Limb (tissue), 2 donors: Measurements from ENCODE around the gene AMOTL2.

Experiments
- DNase-seq, 2 donors: peaks; one replicate each; pipeline ENCODE4 v3.0.0-alpha.2; 2016; ENCODE audit errors: extremely low spot score in 2 of 2

The AMOTL2 gene

DNA sequence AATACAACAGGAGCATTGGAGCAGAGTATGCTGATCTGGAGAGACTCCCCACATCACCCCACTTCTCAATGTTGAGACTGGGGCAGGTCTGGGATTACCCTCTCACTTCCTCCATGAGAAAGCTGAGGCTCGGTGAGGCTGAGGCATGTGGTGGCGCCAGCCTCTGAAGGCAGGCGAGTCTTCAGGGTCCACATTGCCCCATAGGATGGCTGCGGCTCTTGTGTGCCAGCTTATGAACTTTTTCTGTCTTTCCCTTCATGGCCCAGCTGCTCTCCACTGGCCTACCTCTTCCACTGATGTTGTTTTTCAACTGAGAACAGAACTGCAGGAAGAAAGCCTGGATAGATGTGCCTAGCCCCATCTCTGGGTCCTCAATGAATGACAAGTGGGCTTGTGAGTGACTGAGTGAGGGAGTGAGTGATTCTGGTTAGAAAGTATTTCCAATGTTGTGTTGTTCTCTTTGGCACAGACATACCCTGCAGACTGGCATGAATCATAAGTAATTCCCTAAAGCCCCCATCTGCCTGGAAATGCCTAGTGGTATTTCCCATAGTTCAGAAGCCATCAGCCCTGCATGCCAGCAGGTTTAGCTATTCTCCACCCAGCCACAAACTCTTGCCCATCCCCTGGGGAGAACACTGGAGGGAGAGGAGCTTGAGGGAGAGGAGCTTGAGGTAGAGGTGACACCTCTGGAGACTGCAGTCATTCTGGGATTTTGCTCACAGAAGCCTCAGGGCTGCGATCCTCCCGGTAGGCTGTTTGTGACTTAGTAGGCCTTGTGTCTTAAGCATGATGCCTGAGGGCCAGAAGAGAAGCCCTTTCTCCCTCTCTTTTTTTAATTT lies 56.9 kb downstream of the AMOTL2 start:
- DNase-seq, result no peak

DNA sequence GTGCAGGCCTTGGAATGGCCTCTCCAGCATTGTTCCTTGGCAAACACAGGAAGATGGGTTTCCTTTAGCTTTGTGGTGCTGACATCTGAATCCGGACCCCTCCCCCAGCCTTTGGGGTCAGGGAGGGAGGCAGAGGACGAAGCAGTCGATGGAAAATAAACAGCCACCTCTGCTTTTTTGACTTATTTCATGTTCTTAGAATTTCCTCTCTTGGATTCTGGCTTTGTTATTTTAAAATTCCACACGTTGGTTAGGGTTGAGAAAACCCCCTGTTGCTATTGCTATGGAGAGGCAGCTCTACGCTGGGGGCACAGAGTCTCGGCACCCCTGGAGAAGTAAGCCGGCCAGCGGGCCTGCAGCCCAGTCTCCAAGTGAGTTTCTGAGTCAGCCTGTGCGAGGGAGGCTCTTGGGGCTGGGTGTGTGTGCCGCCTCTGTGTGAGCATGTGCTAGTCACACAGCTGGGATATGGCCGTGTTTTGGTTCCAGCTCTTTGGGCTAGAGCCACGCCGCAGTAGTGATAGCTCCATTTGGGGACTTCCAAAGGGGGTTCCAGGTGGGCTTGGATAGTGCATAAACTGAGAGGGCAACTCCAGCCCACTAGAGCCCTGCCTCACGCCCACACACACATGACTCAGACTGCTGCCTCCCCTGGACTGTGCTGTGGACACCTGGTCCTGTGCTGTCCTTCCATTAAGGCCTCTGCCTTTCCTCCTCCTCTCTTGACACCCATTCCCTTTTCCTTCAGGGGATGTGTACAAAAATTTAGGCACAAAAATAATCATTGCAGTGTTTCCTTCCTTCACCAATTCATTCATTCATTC lies 58.8 kb downstream of the AMOTL2 start:
- peak; percentile 46 to 54 for DNase-seq

DNA sequence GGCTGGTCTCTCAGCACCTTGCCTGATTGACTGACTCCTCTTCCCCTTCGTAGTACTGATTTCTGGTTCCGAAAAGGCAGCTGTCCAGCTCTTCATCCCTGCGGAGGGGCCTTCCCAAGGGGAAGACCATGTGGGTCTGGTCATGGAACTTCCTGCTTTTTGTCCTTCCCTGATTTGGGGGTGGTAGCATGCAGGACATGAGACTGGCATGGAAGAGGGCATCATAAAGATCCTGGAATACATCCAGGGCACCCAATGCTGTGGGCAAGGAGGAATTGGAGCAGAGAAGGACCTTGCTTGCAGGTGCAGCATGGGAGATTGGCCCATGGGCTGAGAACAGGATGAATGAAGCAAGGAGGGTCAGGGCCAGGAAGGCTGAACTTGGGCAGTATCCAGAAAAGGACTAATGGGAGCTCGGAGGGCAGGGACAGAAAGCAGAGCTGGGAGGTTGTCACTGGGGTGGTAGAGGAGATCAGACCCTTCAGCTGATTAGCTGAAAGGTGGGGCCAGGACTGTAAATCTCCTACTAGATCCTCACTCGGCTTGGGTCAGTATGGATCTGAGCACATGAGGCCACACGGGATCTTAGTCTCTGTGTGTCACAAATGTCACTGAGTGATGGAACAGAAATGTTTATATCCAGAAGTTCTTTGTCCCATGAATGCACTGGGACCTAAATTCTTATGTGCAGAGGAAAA lies 59.5 kb downstream of the AMOTL2 start:
- peak in 1 of 2 donors; percentile 24 for DNase-seq

DNA sequence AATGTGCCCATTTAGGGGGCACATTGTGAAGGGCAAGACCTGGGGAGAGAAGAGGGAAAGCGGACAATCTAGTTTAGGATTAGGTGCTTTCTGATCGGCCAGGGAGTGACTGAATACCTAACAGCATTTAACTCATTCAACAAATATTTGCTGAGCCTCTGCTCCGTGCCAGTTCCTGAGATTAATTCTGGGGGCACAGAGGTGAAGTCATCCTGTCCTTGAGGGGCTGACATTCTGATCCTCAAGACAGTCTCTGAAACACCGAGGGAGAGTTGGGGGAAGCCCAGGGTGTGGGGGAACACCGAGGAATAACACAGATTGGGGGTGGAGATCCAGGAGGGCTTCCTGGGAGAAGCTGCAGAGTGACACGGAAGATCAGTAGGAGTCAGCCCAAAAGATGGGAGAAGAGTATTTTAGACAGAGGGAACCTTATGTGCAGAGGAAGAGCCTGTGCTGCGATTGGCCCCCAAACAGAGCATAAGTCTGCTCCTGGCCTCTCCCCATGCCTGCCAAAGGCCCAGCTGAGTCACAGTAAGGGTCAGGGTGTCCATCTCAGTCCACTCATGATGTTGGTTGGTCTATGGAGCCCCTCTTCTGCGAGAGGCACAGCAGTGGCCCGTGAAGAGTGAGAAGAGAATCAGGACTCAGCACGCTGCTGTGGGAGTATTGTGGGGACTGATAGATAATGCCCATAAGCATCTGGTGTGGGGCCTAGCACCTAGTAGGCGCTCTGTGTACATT lies 60.2 kb downstream of the AMOTL2 start:
- peak in 1 of 2 donors; percentile 17 for DNase-seq

DNA sequence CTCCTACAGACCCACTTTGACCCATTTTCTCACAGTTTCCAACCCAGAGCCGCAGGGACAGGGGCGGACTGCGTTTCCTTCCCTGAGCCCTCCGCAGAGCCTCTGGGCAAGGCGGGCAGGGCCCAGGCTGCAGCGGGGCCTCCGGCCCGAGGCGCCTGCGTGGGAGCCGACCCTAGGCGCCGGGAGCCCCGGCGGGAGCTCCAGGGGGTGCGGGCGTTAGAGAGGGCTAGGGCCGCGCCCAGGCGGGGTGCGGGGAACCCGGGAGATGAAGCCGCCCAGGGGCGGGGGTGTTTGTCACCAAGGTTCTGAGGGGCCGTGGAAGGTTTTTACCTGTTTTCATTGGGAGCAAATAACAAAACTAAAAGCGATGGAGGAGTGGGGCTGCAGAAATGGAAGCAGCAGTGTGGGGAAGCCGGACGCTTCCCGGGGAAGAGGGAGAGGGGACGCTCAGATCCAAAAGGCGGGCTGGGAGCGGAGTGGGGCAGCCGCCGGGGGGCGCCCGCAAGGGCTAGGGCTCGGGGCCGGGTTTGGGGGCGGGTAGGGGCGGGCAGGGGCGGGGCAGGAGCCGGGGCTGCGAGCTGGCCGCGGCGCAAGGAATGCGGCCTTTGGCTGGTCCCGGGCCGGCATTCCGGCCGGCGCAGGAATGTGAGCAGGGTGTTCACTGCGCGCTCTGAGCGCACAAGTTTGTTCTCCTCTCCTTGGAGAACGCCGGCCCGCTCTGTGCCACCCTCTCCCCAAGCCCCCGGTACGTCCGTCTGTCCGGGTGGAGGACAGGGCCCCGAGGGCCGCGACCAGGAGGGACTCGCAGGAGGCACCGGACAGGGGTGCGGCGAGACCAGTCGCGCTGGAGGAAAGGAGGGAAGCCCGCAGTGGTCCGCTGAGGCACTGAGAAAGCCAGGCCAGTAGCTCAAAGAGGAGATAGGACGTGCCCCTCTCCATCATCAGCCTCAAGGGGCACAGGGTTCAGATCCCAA lies 61.1 kb downstream of the AMOTL2 start:
- peak; percentile 51 to 76 for DNase-seq

DNA sequence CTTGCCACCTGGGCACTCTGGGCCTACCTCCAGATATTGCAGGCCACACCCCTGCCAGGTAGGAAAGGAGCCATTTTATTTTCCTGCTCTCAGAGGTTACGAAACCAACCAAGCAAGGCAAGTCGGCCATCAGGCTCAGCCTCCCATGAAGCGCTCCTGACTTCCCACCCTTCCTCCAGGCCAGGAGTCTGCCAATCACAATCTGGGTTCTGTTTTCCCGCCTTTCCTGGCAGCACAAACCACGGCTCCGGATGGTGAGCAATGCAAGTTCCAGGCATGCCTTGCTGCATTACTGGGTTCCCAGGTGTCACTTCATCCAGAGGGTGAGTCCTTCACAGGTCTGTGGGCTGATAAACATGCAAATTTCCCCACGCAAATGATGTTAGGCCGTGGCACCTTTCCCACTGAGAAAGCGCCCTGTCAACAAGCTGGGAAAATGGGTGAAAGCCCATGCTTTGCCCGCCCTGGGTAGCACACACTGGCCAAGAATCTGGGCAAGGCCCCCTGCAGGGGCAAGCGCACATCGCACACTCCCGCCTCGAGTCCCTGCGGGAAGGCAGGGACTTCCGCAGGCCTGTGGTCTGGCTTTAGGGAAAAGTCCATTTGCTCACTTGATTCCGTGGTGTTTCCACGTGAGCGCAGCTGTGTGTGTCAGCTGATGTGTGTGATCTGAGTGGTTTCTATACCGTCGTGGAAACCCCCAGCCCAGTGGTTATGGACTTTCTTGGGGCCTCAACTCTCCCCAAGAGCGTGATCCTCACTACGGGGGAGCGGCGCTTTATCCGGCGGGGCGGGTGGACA lies 62.0 kb downstream of the AMOTL2 start:
- peak in 1 of 2 donors; percentile 47 for DNase-seq

DNA sequence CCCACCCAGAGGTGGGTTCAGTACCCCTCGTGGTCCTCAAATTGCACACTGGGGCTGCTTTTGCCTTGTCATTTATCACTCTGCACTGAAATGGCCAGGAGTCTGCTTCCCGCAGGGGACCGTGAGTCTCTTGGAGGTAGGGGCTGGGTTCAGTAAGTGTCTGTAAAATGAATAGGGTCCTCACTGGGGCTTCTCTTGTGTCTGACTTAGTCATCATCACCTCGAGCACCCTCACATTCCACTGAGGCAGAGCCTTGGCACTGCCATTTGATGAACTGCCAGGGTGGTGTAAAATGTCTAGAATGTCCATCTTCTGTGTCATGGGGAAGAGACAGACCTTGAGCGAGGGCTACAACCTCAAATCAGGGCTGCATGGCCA lies 62.6 kb downstream of the AMOTL2 start:
- no peak for DNase-seq

GRCh38 chr3:134311265-134311664 lies 63.0 kb downstream of the AMOTL2 start:
- no peak for DNase-seq

- DNase-seq, result no peak
Observed at GRCh38 chr3:134309987-134310700, 64.1 kb downstream of the AMOTL2 start.

DNA sequence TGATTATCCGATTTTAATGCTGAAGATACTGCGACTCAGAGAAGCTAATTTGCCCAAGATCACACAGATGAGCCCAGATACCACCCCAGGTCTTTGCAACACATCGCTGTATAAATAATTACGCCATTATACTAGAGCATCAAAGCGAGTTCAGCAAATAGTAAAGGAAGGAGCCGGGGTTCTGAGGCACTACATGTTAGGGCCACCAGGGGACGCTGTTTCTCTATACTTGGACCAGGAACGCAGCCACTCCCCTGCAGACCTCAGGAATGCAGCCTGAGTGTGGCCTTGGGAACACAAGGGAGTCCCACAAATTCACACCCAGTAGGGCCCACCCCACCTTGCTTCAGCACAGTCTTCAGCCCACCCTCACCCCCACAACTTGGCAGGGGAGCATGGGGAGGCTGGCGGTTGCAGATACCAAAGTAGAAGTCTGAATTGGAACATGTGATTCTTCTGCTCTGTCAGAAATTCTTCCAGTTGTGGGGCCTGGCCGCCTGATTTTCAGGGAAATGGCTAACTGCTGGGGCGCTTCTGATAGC lies 65.8 kb downstream of the AMOTL2 start:
- DNase-seq, result peak; percentile 87 to 90

DNA sequence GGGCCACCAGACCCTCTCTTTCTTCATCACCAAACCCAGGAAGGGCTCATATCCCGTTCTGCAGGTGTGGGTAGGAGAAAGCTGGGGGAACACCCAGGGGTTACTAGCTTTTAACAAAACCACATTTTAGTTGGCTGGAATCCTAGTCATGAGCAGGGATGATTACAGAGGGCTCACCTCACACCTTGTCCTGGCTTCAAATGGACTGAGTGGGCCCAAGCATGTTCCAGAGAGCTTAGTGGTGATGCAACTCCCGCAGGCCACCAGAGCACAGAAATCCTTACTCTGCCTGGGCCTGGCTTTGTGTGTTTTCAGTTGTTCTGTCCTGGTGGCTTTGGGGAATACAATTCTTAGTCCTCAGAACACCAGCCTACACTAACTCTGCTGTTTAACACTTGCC lies 66.8 kb downstream of the AMOTL2 start:
- no peak for DNase-seq

- no peak for DNase-seq
Observed at GRCh38 chr3:134306320-134306719, 67.9 kb downstream of the AMOTL2 start.
